Neural crest cell (in vitro differentiated cells): ENCODE measurements around the gene ACTN3. TPM values are rescaled to one million over a fixed set of nuclear protein-coding genes. Genes with fewer than 3 reads are reported as not detected.
"Not testable (repeated sequence)": the region's sequence is repeated elsewhere in the genome, so short reads cannot be mapped to it uniquely, and the experiment has no call there.

Experiments used
- DNase-seq: peaks from one replicate; pipeline ENCODE4 v3.0.0; 2021; ENCODE audit warnings: low read depth, mixed read lengths, low spot score
- H3K27ac Mint-ChIP-seq: one replicate; pipeline ENCODE4 v1.8.0; 2021; ENCODE audit warnings: mild to moderate bottlenecking, mixed read lengths; ENCODE audit not compliant: unreplicated experiment
- H3K27me3 Mint-ChIP-seq: 2 replicates; pipeline ENCODE4 v1.8.0; 2021; ENCODE audit warnings: low read depth, mild to moderate bottlenecking, mixed read lengths
- H3K36me3 Mint-ChIP-seq: 2 replicates; pipeline ENCODE4 v1.8.0; 2021; ENCODE audit warnings: low read depth, mild to moderate bottlenecking, mixed read lengths
- H3K4me1 Mint-ChIP-seq: 2 replicates; pipeline ENCODE4 v1.8.0; 2021; ENCODE audit warnings: mixed read lengths
- H3K4me3 Mint-ChIP-seq: one replicate; pipeline ENCODE4 v1.8.0; 2021; ENCODE audit warnings: mild to moderate bottlenecking, mixed read lengths
- H3K9me3 Mint-ChIP-seq: 2 replicates; pipeline ENCODE4 v1.8.0; 2021; ENCODE audit warnings: mixed read lengths
- CTCF ChIP-seq: fragments of 200-600 bp; sonication (generic); conservative IDR thresholded peaks from 2 replicates; pipeline ENCODE4 v1.5.0; 2021; ENCODE audit warnings: antibody characterized with exemption, mild to moderate bottlenecking
- total RNA-seq: library from RNA; stranded (reverse); gene quantifications from 2 replicates; pipeline ENCODE4 v1.2.1, GENCODE V29; 2021

Gene ACTN3
- total RNA-seq, 1 donor from 2014 or later = 0.35 TPM

GRCh38 chr11:66539870-66540213, 6.9 kb upstream of the ACTN3 start:
- no peak overlapping the region for H3K27ac Mint-ChIP-seq
- peaks cover 3% of the 10 kb centered on the region for H3K27me3 Mint-ChIP-seq
- no peaks in the 10 kb centered on the region for H3K9me3 Mint-ChIP-seq
- peaks cover 10% of the 10 kb centered on the region for H3K4me1 Mint-ChIP-seq
- no peak for DNase-seq
- no peak for TF ChIP-seq CTCF
- H3K4me3 Mint-ChIP-seq = no peak overlapping the region
- H3K36me3 Mint-ChIP-seq = peaks cover 4% of the 10 kb centered on the region

GRCh38 chr11:66540598-66540997, 6.1 kb upstream of the ACTN3 start:
- H3K36me3 Mint-ChIP-seq, H3K9me3 Mint-ChIP-seq, H3K27me3 Mint-ChIP-seq, H3K27ac Mint-ChIP-seq, DNase-seq: not testable (repeated sequence)
- Mint-ChIP-seq H3K4me3 (peak overlapping the region; percentile 49), H3K4me1 (peaks cover 16% of the 10 kb centered on the region)

GRCh38 chr11:66541892-66542291, 4.8 kb upstream of the ACTN3 start:
- H3K36me3 Mint-ChIP-seq = no peaks in the 10 kb centered on the region
- TF ChIP-seq CTCF = no peak
- peak overlapping the region; percentile 69 for H3K4me3 Mint-ChIP-seq
- DNase-seq = no peak
- H3K27ac Mint-ChIP-seq = peak overlapping the region; percentile 75
- H3K9me3 Mint-ChIP-seq = no peaks in the 10 kb centered on the region
- H3K4me1 Mint-ChIP-seq = peaks cover 16% of the 10 kb centered on the region
- H3K27me3 Mint-ChIP-seq = peaks cover 6% of the 10 kb centered on the region

- H3K4me1 Mint-ChIP-seq = peaks cover 16% of the 10 kb centered on the region
- no peaks in the 10 kb centered on the region for H3K9me3 Mint-ChIP-seq
- H3K27ac Mint-ChIP-seq = no peak overlapping the region
- H3K27me3 Mint-ChIP-seq = peaks cover 8% of the 10 kb centered on the region
- H3K4me3 Mint-ChIP-seq = peak overlapping the region; percentile 69
- no peak for TF ChIP-seq CTCF
- no peaks in the 10 kb centered on the region for H3K36me3 Mint-ChIP-seq
- no peak for DNase-seq
These were observed 4.3 kb upstream of the ACTN3 start for GRCh38 chr11:66542362-66542761.

- H3K36me3 Mint-ChIP-seq = no peaks in the 10 kb centered on the region
- peak overlapping the region; percentile 56 for H3K4me3 Mint-ChIP-seq
- H3K27me3 Mint-ChIP-seq = peaks cover 15% of the 10 kb centered on the region
- peak; percentile 43 for TF ChIP-seq CTCF
- H3K4me1 Mint-ChIP-seq = peaks cover 17% of the 10 kb centered on the region
- DNase-seq = peak; percentile 36
- no peak overlapping the region for H3K27ac Mint-ChIP-seq
- H3K9me3 Mint-ChIP-seq = no peaks in the 10 kb centered on the region
These were observed 3.2 kb upstream of the ACTN3 start for GRCh38 chr11:66543263-66544107.

GRCh38 chr11:66544952-66545351, 1.8 kb upstream of the ACTN3 start:
- not testable (repeated sequence) for H3K27ac Mint-ChIP-seq, H3K36me3 Mint-ChIP-seq, H3K9me3 Mint-ChIP-seq, DNase-seq
- Mint-ChIP-seq H3K4me1 (peaks cover 25% of the 10 kb centered on the region), H3K4me3 (peak overlapping the region; percentile 89), H3K27me3 (peaks cover 23% of the 10 kb centered on the region)
